Epithelial cell of prostate (primary cell): ENCODE data around the gene ANKRD35.

Source experiments
- DNase-seq: peaks from one replicate; pipeline ENCODE4 v3.0.0-alpha.2; 2011; ENCODE audit warnings: low read depth, low spot score
- H3K27ac ChIP-seq: fragments of 450-650 bp; 2 replicates; pipeline ENCODE4 v1.5.1; 2017; ENCODE audit warnings: mild to moderate bottlenecking

The ANKRD35 gene

DNA sequence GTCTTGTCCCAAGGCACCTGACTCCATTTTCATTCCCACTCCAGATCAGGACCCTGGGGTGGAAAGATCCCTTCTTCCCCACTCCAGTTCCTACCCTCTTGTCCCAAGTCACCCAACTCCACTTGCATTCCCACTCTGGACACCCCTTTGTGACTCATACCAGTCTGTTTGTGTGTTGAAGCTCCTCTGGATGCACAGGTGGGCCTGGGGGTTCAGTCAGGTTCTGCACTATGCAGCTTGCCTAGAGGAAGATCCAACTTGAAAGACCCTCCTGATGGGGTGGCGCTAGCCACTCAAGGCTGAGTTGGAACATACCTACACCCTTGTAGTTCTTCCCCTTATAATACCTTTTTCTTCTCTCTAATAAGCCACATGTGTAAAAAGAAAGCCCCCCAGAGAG lies 9.8 kb upstream of the ANKRD35 start:
- H3K27ac ChIP-seq = no peak overlapping the region
- no peak for DNase-seq

DNA sequence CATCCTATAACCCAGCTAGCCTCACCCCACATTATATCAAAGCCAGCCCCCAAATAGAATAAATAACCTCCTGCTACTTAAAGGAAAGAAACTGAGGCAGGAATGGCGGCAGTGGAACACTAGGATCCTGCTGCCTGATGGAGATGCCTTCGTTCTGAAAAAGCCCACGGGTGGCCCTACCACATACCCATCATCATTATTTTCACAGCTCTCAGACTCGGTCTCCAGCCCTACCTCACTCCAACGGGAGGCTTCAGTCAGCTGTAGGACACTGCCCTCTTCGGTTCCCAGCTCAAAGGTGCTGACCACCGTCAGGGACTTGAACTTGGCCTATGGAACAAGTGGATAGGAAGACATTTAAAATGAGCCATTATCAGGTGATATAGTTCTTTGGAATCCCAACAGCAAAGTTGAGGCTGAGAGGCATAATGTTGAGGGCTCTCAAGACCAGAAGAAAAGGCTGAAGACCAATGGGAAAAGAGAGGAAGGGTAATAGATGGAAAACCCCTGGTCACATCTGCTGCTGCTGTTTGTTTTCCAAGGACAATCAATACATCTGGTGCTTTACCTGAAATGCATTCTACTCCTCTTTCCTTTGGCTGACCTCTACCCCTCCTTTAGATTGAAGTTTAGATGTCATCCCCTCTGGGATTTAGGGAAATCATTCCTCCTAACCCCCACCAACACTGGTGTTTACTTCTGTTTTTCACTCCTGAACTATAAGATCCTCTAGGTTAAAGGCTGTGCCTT lies 7.8 kb upstream of the ANKRD35 start:
- no peak for DNase-seq
- H3K27ac ChIP-seq = no peak overlapping the region

DNA sequence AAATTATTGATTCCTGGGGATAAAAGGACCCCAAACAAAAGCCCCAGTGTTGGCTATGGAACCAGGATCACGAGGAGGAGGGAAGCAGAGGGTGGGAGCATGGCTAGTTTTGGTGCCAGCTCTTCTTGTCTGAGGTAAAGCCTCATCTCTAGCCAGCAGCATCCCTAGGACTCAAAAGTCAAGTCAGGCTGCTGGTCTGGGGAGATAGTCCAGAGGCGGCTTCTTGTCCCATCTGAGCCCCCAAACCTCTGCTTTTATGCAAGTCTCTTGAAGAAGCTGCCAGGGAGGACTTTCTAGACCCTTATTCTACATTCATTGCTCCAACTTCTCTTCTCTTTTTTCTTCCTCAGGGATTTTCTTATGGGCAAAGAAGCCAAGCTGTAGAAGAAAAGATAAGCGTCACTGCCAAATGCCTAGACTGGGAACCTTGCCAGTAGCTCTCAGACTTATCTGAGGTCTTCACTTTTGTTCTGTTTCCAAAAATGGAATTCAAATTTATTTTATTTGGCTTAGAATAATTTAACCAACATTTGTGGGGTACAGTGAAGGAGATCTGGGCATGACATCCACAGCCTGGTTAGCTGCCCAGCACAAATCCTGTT lies 6.9 kb upstream of the ANKRD35 start:
- no peak for DNase-seq
- H3K27ac ChIP-seq = peak overlapping the region; percentile 86

DNA sequence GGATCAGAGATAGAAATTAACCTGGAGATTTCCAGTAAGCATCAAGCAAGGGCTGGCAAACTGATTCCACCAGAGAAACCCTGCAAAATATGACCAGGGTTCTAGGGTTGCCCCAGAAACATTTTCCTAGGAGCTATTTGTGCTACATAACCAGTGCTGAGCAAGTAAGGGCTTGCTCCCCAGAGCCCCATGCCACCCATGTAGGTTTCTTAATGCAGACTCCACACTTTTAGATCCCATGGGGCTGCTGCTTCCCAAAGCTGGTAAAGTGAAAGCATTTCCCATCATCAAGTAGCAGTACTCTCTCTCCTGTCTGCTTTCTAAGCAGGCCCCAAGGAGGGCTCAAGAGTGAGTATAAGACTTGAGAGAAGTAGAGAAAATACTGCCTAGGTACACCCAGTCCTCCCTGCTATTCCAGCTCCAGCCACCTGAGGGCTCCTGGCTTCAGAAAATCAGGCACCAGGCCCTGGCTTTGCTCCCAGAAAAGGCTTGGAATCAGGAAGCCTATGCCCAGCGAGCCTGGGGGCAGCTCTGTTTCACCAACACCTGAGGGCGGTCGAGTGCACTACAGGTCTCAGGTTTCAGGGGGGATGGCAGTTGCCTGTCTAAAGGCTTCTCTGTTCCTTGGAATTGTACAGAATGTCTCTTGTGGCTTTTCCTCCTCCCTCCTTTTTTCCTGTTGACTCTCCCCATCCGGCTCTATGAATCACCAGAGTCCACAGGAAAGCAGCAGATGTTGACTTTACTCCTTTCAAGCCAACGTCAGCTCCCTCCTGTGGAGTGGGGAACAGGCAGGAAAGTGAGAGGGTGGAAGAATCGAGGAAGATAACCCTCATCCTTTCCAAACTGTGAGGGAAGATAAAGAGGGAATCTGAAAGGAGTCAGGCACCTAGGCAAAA lies 6.2 kb upstream of the ANKRD35 start:
- peak overlapping the region; percentile 86 for H3K27ac ChIP-seq
- peak; percentile 91 for DNase-seq

DNA sequence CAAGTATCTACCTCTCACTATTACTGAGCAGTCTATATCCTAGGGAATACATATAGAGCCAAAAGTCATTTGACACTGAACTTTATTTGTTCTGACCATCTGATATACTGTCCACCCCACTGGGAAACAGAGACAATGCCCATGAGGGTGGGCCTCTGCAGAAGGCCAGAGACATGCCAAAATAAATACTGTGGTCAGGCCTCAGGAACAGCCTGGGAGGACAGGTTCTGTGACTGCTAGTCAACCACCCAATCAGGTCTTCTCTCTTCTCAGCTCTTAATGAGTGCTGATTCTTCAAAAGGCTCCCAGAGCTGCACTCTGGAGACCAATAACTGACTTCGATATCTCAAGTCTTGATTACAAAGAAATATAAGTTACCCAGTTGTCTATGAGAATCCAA lies 5.5 kb upstream of the ANKRD35 start:
- peak; percentile 44 for DNase-seq
- H3K27ac ChIP-seq = peak overlapping the region; percentile 86

DNA sequence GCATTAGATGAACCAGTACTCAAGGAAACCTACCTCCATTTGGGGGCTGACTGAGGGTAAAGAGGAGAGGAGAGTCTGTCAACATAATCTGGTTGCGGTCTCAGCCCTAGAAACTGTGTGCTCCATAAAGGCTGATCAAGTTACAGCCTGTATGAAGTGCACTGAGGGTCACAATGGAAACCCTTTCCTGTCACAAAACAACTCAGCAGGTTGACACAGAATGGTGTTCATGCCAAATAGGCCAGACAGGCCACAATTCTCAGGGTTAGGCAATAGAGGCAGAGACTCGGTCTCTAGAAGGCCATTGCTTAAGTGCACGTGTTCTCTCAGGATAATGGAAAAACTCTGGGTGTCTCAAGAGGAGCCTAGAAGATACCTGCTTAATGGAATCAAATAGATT lies 4.1 kb upstream of the ANKRD35 start:
- H3K27ac ChIP-seq = peak overlapping the region; percentile 86
- DNase-seq = no peak

DNA sequence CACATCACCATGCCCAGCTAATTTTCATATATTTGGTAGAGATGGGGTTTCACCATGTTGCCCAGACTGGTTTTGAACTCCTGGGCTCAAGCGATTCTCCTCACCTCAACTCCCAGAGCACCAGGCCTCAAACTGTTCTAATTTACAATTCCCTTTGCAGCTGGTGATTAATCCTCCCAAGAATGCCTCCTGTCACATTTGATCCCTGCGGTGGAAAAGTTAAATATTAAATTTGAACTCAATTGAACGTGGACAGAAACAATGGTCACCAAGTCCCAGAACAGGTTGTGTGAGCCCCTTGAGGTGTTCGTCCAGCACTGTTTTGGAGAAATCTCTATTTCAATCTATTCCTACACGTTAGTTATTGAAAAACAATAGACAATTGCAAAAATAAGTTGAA lies 2.0 kb upstream of the ANKRD35 start:
- H3K27ac ChIP-seq = no peak overlapping the region
- DNase-seq = no peak

DNA sequence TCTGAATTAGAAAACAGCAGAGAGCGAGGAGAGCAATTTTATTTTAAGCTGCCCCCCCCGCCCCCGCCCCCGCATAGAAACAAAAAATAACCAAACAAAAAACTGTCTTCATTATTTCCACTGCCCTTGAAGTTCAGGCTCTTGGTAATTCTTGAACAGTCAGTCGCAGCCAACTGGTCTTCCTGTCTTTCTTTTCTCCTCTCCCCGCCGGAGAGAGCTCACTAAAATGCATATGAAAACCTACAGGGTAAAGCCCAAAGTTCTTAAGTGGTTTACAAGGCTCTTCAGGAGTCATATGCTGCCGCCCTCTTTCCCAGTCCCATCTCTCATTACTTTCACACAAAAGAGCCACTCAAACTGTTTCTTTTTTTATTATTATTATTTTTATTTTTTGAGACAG lies 1.1 kb upstream of the ANKRD35 start:
- H3K27ac ChIP-seq = no peak overlapping the region

DNA sequence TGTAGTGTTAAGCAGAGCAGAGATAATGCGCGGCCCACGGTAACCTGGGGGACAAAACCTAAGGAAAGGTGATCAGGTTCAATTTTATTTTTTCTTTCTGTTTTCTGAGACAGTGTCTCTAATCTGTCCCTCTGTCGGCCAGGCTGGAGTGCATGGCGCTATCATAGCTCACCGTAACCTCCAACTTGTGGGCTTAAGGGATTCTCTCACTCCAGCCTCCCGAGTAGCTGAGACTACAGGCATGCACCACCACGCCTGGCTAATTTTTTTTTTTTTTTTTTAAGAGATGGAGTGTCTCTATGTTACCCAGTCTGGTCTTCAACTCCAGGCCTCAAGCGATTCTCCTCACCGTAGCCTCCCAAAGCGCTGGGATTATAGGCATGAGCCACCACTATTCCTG lies 724 bp upstream of the ANKRD35 start:
- no peak for DNase-seq
- no peak overlapping the region for H3K27ac ChIP-seq

More for the DNA sequence above, 1.1 kb upstream of the ANKRD35 start:
- no peak for DNase-seq

DNA sequence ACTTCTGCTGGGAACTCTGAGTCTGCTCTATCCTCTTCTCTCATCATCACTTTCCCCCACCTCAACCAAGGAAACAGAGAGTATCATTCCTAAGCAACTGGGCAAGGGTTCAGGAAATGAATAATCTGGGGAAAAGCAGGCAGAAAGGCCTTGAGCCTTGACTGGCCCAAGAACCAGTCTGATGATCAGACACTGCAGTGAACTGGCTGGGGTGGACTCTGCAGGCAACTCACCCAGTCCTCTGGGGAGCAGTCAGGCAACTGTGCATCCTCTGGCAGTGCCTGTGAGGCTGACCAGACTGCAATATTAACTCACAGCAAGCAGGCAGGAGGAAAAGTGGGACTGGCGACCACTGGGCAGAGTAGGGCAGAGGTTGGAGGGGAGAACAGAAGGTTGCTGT lies 991 bp downstream of the ANKRD35 start:
- DNase-seq = no peak
- no peak overlapping the region for H3K27ac ChIP-seq

DNA sequence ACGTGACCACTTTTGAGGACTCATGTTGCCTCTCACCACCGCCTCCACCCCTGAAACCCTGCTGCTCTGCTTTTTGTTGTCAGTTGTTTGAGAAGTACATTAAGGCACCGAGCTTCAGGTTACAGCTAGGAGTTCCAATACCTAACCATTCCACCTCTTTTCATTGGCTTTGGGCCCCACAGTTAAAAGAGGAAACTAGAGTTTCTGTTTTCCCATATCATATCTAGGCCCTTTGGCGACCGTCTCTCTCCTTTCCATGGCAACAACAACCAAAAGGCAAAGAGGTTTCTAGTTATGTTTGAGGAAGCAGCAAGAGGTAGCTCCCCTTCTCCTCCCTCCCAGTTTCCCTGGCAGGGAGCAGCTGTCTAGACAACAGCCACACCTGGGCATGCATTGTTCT lies 5.9 kb downstream of the ANKRD35 start:
- no peak for DNase-seq
- H3K27ac ChIP-seq = peak overlapping the region; percentile 69

DNA sequence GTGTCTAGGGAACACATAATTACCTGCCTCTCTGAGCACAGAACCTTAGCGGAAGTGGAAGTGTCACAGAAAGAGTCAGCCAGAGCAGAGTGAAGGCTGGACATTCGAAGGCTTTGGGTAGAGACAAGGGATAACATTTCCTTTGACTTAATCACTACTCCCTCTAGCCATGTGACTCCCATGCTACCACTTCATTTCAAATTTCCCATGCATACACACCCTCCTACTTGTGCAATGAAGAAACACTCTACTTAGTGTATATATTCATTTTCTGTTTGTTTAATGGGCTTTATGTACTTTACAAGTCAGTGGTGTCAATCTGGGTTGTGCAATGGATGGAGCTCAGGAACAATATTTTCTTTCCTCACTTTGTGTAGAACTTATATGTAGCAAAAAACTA lies 6.9 kb downstream of the ANKRD35 start:
- peak overlapping the region; percentile 69 for H3K27ac ChIP-seq

DNA sequence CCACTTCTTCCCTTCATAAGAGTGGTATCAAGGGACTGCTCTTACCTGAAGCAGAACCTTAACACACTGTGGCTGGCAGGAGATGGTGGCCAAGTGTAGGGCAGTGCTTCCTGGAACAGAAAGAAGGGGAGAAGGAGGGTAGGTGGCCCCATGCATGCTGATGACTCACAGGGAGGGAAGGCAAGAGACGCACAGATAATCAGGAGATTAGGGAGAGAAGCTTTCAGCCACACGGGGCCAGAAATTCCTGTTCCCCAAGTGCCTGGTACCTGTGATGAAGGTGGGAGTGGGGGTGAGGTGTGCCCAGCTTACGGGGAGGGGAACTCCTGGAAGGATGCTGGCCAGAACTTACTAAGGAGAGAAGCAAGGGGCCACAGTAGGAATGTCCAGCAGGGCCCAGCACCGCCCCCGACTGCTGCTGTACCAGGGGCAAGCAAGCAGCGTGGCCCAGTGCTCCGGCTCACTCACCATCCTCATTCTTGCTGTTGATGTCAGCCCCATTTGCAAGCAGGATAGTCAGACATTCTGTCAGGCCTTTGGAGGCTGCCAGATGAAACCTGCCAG lies 7.7 kb downstream of the ANKRD35 start:
- H3K27ac ChIP-seq = peak overlapping the region; percentile 69
- DNase-seq = peak; percentile 59

More for the DNA sequence above, 6.9 kb downstream of the ANKRD35 start:
- DNase-seq = peak; percentile 63

DNA sequence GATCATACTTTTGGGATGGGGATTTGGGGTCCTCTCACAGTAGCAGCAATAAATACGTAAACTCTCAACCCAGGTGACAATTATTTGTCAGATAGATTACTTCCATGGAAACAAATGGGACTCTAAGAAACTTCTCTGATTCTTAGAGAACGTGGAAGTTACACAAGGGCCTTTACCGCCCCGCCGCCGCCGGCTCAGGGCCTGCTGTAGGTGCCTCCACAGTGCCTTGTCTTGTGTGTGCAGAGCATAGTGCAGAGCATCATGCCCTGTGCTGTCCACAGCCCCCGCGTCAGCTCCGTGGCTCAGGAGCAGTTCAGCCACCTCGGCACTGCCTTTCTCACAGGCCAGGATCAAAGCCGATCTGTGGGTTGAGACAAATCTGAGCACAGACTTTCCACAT lies 11.0 kb downstream of the ANKRD35 start:
- DNase-seq = no peak
- no peak overlapping the region for H3K27ac ChIP-seq

DNA sequence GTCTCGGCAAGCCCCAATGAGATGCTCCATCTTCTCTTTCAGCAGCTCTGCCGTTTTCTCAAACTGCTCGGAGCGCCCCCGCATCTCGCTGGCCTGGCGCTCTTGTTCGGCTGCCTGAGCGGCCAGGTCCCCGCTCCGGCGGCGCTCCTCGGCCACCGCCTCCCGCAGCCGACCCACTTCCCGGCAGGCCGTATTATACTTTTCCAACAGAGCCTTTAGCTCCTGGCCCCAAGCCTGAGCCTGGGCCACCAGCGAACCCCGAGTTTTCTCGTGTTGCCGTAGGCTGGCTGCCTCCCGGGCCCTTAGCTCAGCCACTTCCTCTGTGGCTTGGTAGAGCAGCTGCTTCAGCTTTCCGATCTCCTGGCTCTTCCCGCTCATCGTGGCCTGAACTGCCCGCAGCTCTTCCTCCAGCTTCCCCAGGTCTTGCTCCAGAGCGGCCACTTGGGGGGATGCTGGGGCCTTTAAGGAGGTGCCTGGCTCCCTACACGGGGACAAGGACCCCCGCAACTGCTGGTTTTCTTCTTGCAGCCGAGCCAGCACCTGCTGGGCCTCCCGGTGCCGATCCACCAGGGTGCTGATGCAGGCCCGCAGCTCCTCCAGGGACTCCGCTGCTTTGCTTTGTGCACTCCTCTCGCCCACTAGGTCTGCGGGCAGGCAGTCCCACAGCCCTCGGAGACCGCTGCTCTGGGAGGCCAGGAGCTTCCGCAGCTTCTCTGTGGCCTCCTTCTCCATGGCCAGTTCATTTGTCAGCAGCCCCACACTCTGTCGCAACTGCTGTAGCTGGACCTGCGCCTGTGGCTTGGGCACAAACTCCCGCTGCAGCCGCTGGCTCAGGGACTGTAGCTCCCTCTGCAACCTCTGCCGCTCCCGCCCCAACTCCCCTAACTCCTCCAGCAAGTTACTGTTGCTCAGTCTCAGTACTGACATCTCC lies 13.4 kb downstream of the ANKRD35 start:
- DNase-seq = no peak
- no peak overlapping the region for H3K27ac ChIP-seq

DNA sequence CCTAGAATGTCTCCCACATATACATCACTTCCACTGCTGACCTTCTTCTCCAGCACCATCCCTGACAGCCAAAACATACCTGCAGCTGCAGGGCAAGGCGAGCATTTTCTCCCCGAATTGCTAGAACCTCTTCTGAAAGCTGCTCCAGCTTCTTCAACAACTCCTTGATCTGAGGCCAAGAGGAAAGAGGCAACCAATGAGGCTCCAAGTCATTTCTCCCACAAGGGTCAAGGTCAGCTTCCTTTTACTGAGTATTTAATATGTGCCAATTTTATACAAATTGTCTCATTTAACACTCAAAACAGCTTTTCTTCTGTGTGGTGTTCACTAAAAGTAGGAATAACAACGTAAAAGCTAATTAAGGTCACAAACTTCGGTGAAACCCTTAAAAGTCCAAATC lies 17.4 kb downstream of the ANKRD35 start:
- DNase-seq = no peak

DNA sequence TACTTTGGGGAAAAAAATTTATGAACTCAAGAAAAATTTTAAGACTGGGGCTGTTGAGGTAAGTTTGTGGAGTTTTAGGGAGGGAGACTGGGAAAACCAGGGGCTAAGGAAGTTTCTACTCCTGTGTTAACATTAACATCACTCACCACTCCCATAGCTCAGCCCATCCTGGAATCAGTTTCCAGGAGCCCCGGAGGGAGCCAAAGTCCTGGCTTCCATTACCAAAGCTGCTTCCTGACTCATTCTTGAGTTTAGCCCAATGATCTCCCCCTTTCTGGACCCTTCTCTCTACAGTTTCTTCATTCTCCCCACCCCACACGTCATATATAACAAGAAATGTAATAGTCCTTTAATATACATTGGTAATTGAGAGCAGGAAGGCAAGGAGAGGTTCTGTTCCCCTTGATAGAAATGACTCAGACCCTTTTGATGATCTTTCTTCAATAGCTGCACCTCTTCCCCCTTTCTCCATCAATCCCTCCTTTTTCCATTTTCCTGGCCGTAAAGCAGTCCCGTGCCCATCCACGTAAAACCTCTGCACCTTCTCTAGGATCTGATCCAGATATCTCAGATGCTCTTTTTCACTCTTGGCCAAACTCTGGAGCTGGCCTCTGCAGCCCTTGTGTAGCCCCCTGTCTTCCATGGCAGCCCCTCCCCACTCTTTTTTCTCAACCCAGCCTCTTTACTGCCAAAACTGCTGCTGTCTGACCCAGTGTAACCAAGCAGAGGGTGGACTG lies 22.2 kb downstream of the ANKRD35 start:
- no peak overlapping the region for H3K27ac ChIP-seq
- DNase-seq = no peak

More for the DNA sequence above, 17.4 kb downstream of the ANKRD35 start:
- no peak overlapping the region for H3K27ac ChIP-seq

DNA sequence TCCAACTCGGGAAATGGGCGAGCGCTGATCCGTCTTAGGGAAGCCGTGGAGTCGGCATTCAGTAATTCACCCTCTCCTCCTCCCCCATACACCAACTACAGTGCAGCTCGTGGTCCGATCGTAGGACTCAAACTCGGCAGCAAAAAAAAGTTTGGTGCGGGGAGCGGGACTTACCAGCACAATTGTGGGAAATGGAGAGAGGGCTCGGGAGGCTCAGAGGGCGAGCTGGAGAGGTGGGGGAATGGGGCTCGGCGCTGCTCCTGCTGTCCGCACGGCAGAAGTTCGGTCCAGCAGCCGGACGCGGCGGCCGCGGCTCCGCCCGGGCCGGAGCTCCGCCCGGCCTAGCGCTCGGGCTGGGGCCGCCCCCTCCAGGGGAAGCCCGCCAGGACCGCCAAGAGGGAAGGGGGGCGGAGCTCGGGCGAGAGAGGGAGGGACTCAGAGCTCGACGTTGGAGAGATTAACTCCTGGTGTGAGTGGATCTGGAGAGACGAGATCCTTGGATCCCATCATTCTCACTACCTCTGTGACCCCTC lies 26.1 kb downstream of the ANKRD35 start:
- DNase-seq = no peak
- H3K27ac ChIP-seq = peak overlapping the region; percentile 65
